ENCODE data around the gene TAB2. TPM values are rescaled to one million over a fixed set of nuclear protein-coding genes. Genes with fewer than 3 reads are reported as not detected.

TAB2 gene
- total and polyA plus RNA-seq, 2 of the 8 experiments (the other 6 are each of a cell fraction or from before 2014, with no cell fraction given) = 40.4 to 63.0 TPM

DNA sequence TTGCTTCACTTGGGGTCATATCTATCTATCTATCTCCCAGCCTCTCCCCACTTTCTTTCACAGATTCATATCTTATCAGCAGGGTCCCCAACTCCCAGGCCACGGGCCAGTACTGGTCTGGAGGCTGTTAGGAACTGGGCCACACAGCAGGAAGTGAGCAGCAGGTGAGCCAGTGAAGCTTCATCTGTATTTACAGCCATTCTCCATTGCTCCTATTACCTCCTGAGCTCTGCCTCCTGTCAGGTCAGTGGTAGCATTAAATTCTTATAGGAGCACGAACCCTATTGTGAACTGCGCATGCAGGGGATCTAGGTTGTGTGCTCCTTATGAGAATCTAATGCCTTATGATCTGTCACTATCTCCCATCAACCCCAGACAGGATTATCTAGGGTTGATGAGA is 14.8 kb upstream of the TAB2 start:
- Histone ChIP-seq H3K23ac (ENCODE audit: insufficient read length) (no peak overlapping the region), H4K5ac (ENCODE audit: insufficient read length, low read depth, low read length) (no peak overlapping the region), H3K18ac (ENCODE audit: extremely low read depth, low read length) (no peak overlapping the region), H3K27me3 (replicated peaks in 1 of 4; ENCODE audit: control insufficient read depth in 3 of 4, extremely low read depth in 1 of 4, insufficient read depth in 3 of 4, low read length in 3 of 4) (no peaks in the 10 kb centered on the region), H4K20me1 (replicated peaks in 1 of 2; ENCODE audit: control insufficient read depth in 1 of 2, insufficient read depth in 2 of 2, low read length in 2 of 2) (no peaks in the 10 kb centered on the region), H3K23me2 (ENCODE audit: low read depth, low read length) (no peaks in the 10 kb centered on the region), H3K9me3 (ENCODE audit: insufficient read depth in 2 of 2, low read depth in 1 of 2, low read length in 1 of 2) (no peaks in the 10 kb centered on the region), H3K4ac (replicated peaks; ENCODE audit: insufficient read length, low read depth, low read length) (no peak overlapping the region), H3K79me2 (ENCODE audit: control insufficient read depth in 1 of 2, insufficient read depth in 2 of 2, low read length in 2 of 2) (no peaks in the 10 kb centered on the region), H3K9ac (replicated peaks in 1 of 4; ENCODE audit: extremely low read depth in 1 of 4, low read depth in 3 of 4, low read length in 3 of 4) (no peak overlapping the region), H3K79me1 (ENCODE audit: low read depth, low read length) (no peaks in the 10 kb centered on the region), H2BK5ac (ENCODE audit: low read depth, low read length) (no peak overlapping the region), H4K91ac (replicated peaks; ENCODE audit: insufficient read length, low read length) (no peak overlapping the region), H3K14ac (ENCODE audit: insufficient read length) (no peak overlapping the region), H2AFZ (ENCODE audit: low read length) (no peak overlapping the region; the same call in 1 of the 2 replicates), H3K4me2 (ENCODE audit: insufficient read depth in 1 of 2, low read depth in 2 of 2, low read length in 2 of 2) (no peak overlapping the region), H3K36me3 (ENCODE audit: control insufficient read depth in 2 of 4, insufficient read depth in 4 of 4, low read length in 3 of 4) (no peaks in the 10 kb centered on the region), H4K8ac (ENCODE audit: extremely low read depth, insufficient read depth, low read length) (no peak overlapping the region), H2BK120ac (replicated peaks; ENCODE audit: low read depth, low read length) (no peak overlapping the region), H2BK20ac (ENCODE audit: low read length) (no peak overlapping the region), H3K4me3 (ENCODE audit: extremely low read depth in 1 of 4, insufficient read depth in 2 of 4, low read depth in 3 of 4, low read length in 4 of 4) (no peak overlapping the region), H2AK5ac (ENCODE audit: low read depth, low read length) (no peak overlapping the region), H3K4me1 (replicated peaks in 1 of 4; ENCODE audit: control insufficient read depth in 3 of 4, insufficient read depth in 4 of 4, low read length in 3 of 4) (peaks cover 0 to 4% (median 1%) of the 10 kb centered on the region in 4 experiments; a peak in 2 of 7 replicates), H3K56ac (replicated peaks; ENCODE audit: insufficient read length, low read depth, low read length) (no peak overlapping the region), H2BK12ac (ENCODE audit: low read depth, low read length) (no peak overlapping the region), H2BK15ac (ENCODE audit: low read length) (no peak overlapping the region), H3K27ac (ENCODE audit: low read depth, low read length) (no peak overlapping the region)
- ChIA-PET CTCF (ENCODE audit: partially characterized antibody) (no interaction called here), POLR2A (ENCODE audit: partially characterized antibody) (no interaction called here)
- TF ChIP-seq NRF1 (IDR thresholded peaks at IDR 0.05; ENCODE audit: low read depth, low read length) (no peak), KDM5A (IDR thresholded peaks at IDR 0.05; ENCODE audit: low read length) (no peak)
- FAIRE-seq = no peak
- DNase-seq (ENCODE audit: low read depth in 1 of 2, low spot score in 2 of 2) = no peak
- WGBS, 2 experiments (ENCODE audit: extremely low coverage in 1 of 2, insufficient coverage in 1 of 2, insufficient read length in 1 of 2, insufficient replicate concordance in 2 of 2, low coverage in 1 of 2, low lambda C conversion rate in 2 of 2, missing lambda C conversion rate in 1 of 2) = 87% methylated on average over 3 of the region's 3 CpGs; no CpG with 5 or more reads in 1 of the 2 experiments
